IPS-15b (cell line): ENCODE data around the gene ADGRA3.

ENCODE experiments used
- H3K27me3 ChIP-seq: one replicate; pipeline ENCODE4 v1.6.1; 2013; ENCODE audit warnings: low read length; ENCODE audit not compliant: control insufficient read depth, insufficient read depth
- H3K36me3 ChIP-seq: one replicate; pipeline ENCODE4 v1.6.1; 2013; ENCODE audit warnings: low read length; ENCODE audit not compliant: control insufficient read depth, insufficient read depth
- H3K4me1 ChIP-seq: one replicate; pipeline ENCODE4 v1.6.1; 2013; ENCODE audit warnings: mild to moderate bottlenecking, low read length; ENCODE audit not compliant: control insufficient read depth, insufficient read depth
- H3K4me3 ChIP-seq: one replicate; pipeline ENCODE4 v1.5.1; 2013; ENCODE audit warnings: low read depth, low read length
- H3K9ac ChIP-seq: one replicate; pipeline ENCODE4 v1.6.1; 2013; ENCODE audit warnings: low read depth, mild to moderate bottlenecking, low read length
- H3K9me3 ChIP-seq: one replicate; pipeline ENCODE4 v1.6.1; 2013; ENCODE audit warnings: mild to moderate bottlenecking, low read length; ENCODE audit not compliant: control insufficient read depth, insufficient read depth

ADGRA3 gene

GRCh38 chr4:22504922-22505321 is 10.9 kb downstream of the ADGRA3 start:
- Histone ChIP-seq H3K27me3 (no peaks in the 10 kb centered on the region), H3K4me1 (peaks cover 26% of the 10 kb centered on the region), H3K9me3 (no peaks in the 10 kb centered on the region), H3K4me3 (no peak overlapping the region), H3K36me3 (no peaks in the 10 kb centered on the region), H3K9ac (no peak overlapping the region)

GRCh38 chr4:22504447-22504846 is 11.4 kb downstream of the ADGRA3 start:
- Histone ChIP-seq H3K9ac (no peak overlapping the region), H3K4me3 (no peak overlapping the region), H3K36me3 (no peaks in the 10 kb centered on the region), H3K4me1 (peaks cover 31% of the 10 kb centered on the region), H3K27me3 (no peaks in the 10 kb centered on the region), H3K9me3 (no peaks in the 10 kb centered on the region)

GRCh38 chr4:22502895-22503814 is 12.7 kb downstream of the ADGRA3 start:
- peaks cover 38% of the 10 kb centered on the region for H3K4me1 ChIP-seq
- H3K9me3 ChIP-seq, result no peaks in the 10 kb centered on the region
- H3K9ac ChIP-seq, result no peak overlapping the region
- H3K4me3 ChIP-seq, result no peak overlapping the region
- no peaks in the 10 kb centered on the region for H3K36me3 ChIP-seq
- H3K27me3 ChIP-seq, result no peaks in the 10 kb centered on the region

GRCh38 chr4:22501715-22502095 is 14.2 kb downstream of the ADGRA3 start:
- no peaks in the 10 kb centered on the region for H3K9me3 ChIP-seq
- H3K9ac ChIP-seq, result no peak overlapping the region
- H3K27me3 ChIP-seq, result no peaks in the 10 kb centered on the region
- no peak overlapping the region for H3K4me3 ChIP-seq
- H3K36me3 ChIP-seq, result no peaks in the 10 kb centered on the region
- H3K4me1 ChIP-seq, result peaks cover 35% of the 10 kb centered on the region

GRCh38 chr4:22500831-22501714 is 14.8 kb downstream of the ADGRA3 start:
- Histone ChIP-seq H3K9ac (no peak overlapping the region), H3K36me3 (no peaks in the 10 kb centered on the region), H3K4me3 (no peak overlapping the region), H3K4me1 (peaks cover 35% of the 10 kb centered on the region), H3K27me3 (no peaks in the 10 kb centered on the region), H3K9me3 (no peaks in the 10 kb centered on the region)

- Histone ChIP-seq H3K9ac (no peak overlapping the region), H3K27me3 (no peaks in the 10 kb centered on the region), H3K4me1 (peaks cover 31% of the 10 kb centered on the region), H3K4me3 (no peak overlapping the region), H3K9me3 (no peaks in the 10 kb centered on the region), H3K36me3 (no peaks in the 10 kb centered on the region)
Observed at GRCh38 chr4:22500128-22500611, 15.7 kb downstream of the ADGRA3 start.

GRCh38 chr4:22498866-22499265 is 17.0 kb downstream of the ADGRA3 start:
- Histone ChIP-seq H3K36me3 (no peaks in the 10 kb centered on the region), H3K4me1 (peaks cover 27% of the 10 kb centered on the region), H3K27me3 (no peaks in the 10 kb centered on the region), H3K9ac (peak overlapping the region; percentile 54), H3K9me3 (no peaks in the 10 kb centered on the region), H3K4me3 (no peak overlapping the region)

- no peak overlapping the region for H3K4me3 ChIP-seq
- peaks cover 29% of the 10 kb centered on the region for H3K4me1 ChIP-seq
- H3K36me3 ChIP-seq, result no peaks in the 10 kb centered on the region
- no peaks in the 10 kb centered on the region for H3K9me3 ChIP-seq
- H3K9ac ChIP-seq, result no peak overlapping the region
- no peaks in the 10 kb centered on the region for H3K27me3 ChIP-seq
Observed at GRCh38 chr4:22496165-22496813, 19.6 kb downstream of the ADGRA3 start.

GRCh38 chr4:22493523-22493922 is 22.3 kb downstream of the ADGRA3 start:
- no peaks in the 10 kb centered on the region for H3K36me3 ChIP-seq
- no peak overlapping the region for H3K9ac ChIP-seq
- H3K4me1 ChIP-seq, result peaks cover 13% of the 10 kb centered on the region
- H3K9me3 ChIP-seq, result no peaks in the 10 kb centered on the region
- no peak overlapping the region for H3K4me3 ChIP-seq
- no peaks in the 10 kb centered on the region for H3K27me3 ChIP-seq

GRCh38 chr4:22492987-22493386 is 22.9 kb downstream of the ADGRA3 start:
- peaks cover 13% of the 10 kb centered on the region for H3K4me1 ChIP-seq
- H3K27me3 ChIP-seq, result no peaks in the 10 kb centered on the region
- no peak overlapping the region for H3K4me3 ChIP-seq
- no peak overlapping the region for H3K9ac ChIP-seq
- no peaks in the 10 kb centered on the region for H3K36me3 ChIP-seq
- H3K9me3 ChIP-seq, result no peaks in the 10 kb centered on the region

- Histone ChIP-seq H3K4me3 (no peak overlapping the region), H3K27me3 (no peaks in the 10 kb centered on the region), H3K9ac (no peak overlapping the region), H3K4me1 (peaks cover 13% of the 10 kb centered on the region), H3K9me3 (no peaks in the 10 kb centered on the region), H3K36me3 (no peaks in the 10 kb centered on the region)
Observed at GRCh38 chr4:22491939-22492338, 23.9 kb downstream of the ADGRA3 start.
